NCI-H1694 (cell line): Measurements from ENCODE around the gene PTPN23.

Experiments
- DNase-seq: peaks from one replicate; lab custom pipeline; 2025; lab: John Stamatoyannopoulos, UW

Gene PTPN23

GRCh38 chr3:47407237-47407636 lies 26.4 kb downstream of the PTPN23 start:
- no peak for DNase-seq

- DNase-seq, result no peak
Measured at GRCh38 chr3:47407896-47408838, 27.3 kb downstream of the PTPN23 start.

GRCh38 chr3:47408839-47409229 lies 28.0 kb downstream of the PTPN23 start:
- no peak for DNase-seq

DNA sequence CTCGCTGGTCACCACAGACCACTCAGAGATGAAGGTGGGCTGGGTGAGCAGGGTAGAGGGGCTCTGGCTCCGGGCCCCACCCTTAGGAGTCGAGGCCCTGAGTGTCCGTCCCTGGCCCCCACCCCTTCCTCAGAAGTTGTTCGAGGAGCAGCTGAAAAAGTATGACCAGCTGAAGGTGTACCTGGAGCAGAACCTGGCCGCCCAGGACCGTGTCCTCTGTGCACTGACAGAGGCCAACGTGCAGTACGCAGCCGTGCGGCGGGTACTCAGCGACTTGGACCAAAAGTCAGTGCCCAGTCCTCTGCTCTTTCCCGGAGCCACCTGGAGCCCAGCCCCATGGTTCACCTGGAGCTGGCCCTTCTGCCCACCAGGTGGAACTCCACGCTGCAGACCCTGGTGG lies 28.5 kb downstream of the PTPN23 start:
- no peak for DNase-seq

DNA sequence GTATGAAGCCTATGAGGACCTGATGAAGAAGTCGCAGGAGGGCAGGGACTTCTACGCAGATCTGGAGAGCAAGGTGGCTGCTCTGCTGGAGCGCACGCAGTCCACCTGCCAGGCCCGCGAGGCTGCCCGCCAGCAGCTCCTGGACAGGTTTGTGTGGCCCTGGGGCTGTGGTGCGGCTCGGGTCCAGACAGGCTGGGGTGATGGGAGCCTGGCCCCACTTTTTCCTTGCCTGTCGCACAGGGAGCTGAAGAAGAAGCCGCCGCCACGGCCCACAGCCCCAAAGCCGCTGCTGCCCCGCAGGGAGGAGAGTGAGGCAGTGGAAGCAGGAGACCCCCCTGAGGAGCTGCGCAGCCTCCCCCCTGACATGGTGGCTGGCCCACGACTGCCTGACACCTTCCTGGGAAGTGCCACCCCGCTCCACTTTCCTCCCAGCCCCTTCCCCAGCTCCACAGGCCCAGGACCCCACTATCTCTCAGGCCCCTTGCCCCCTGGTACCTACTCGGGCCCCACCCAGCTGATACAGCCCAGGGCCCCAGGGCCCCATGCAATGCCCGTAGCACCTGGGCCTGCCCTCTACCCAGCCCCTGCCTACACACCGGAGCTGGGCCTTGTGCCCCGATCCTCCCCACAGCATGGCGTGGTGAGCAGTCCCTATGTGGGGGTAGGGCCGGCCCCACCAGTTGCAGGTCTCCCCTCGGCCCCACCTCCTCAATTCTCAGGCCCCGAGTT lies 29.0 kb downstream of the PTPN23 start:
- DNase-seq, result no peak

GRCh38 chr3:47410417-47410720 lies 29.5 kb downstream of the PTPN23 start:
- DNase-seq, result no peak

- no peak for DNase-seq
Measured at GRCh38 chr3:47410801-47411646, 30.2 kb downstream of the PTPN23 start.

DNA sequence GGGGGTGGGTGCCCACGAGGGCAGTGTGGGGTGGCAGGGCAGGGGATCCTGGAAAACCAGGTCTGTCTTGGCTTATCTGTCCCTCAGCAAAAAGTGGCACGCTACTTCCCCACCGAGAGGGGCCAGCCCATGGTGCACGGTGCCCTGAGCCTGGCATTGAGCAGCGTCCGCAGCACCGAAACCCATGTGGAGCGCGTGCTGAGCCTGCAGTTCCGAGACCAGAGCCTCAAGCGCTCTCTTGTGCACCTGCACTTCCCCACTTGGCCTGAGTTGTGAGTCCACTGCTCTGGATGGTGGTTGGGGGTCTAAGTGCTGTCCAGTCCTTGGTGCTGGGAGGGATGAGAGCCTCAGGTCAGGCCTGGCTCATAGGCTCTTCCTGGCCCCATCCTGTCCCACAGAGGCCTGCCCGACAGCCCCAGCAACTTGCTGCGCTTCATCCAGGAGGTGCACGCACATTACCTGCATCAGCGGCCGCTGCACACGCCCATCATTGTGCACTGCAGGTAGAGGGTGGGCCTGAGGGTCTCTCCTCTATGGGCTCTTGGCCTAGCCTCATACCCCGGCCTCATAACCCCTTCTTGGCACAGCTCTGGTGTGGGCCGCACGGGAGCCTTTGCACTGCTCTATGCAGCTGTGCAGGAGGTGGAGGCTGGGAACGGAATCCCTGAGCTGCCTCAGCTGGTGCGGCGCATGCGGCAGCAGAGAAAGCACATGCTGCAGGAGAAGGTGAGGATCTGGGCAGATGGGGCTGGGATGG lies 31.1 kb downstream of the PTPN23 start:
- DNase-seq, result no peak

- DNase-seq, result no peak
Measured at GRCh38 chr3:47412453-47412756, 31.6 kb downstream of the PTPN23 start.

GRCh38 chr3:47412842-47413520 lies 32.2 kb downstream of the PTPN23 start:
- DNase-seq, result no peak

- no peak for DNase-seq
Measured at GRCh38 chr3:47413751-47414150, 32.9 kb downstream of the PTPN23 start.

GRCh38 chr3:47414161-47414564 lies 33.3 kb downstream of the PTPN23 start:
- no peak for DNase-seq

DNA sequence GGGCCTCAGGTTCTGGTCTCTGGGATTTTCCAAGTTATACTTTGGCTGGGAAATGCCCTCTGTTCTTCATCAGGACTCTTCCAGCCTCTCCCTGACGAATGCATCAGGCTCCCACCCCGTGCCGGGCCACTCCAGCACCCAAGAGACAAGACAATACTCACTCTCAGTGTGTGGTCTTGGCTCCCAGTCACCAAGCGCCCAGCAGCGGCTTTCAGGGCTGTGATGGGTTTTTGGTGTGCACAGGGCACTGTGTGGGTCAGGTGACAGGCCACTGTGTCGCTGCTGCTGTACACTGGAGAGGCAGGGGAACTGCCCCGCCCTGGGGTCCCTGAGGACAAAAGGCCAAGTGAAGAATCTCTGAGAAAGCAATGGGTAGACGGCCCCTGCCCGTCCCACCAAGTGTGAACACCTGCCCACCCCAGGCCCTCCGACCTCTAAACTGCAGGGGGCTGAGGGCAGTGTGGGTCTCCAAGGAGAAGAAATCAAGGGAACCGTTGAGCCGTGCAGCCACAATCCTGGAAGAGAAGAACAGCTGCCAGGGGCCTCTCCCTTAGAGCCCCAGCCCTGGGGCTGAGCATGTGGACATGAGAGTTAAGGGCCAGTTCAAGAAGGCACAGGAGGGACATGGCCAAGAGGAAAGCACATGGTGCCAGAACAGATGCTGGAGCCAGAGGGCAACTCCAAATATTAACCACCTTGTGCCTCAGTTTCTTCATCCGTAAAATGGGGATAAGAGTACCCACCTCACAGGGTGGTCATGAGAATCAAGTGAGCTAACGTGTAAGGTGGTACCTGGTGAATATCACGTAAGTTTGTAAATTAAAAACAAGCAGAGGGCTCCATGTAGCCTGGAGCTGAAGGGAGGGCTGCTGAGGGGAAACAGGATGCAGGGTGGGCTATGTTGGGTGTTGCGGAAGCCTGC lies 34.1 kb downstream of the PTPN23 start:
- DNase-seq, result no peak

GRCh38 chr3:47416041-47416440 lies 35.2 kb downstream of the PTPN23 start:
- DNase-seq, result no peak

DNA sequence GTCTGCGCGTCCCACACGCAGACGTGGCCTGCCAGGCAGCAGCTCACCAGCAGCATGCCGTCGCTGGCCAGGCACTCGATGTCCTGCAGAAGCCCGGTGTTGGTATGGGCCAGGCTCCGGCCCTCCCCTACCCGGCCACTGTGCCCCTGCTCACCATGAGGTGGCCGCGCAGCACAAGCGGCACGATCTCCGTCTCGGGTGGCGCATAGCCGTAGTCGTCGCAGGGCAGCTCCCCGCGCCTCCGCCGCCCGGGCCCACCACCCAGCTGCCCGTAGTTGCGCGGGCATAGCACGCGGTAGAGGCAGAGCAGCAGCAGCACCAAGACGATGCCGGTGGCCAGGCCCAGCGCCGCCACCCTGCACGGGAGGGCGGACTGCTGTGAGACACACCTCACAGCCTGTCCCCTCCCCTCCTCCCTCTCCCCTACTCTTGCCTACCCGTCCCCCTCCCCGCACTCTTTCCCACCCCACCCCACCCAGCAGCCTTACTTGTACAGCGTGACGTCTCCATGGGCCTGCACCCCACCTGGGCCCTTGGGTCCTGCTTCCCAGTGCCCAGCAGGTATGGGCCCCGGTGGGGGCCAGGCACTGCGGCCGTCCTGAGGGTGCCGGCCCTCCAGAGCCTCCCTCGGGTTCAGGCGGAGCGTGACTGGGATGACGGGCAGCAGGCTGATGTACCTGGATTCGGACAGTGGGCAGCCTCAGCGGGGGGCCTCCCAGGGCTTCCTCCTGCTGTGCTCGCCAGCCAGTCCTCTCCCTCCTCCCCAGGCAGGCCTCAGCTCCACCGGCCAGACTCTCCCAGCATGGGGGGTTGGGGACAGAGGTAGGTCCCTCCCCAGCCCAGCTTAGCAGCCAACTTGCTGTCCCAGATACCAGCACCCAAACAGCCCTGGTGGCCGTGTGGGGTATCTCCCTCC lies 37.6 kb downstream of the PTPN23 start:
- no peak for DNase-seq

- DNase-seq, result no peak
Measured at GRCh38 chr3:47419083-47420043, 38.5 kb downstream of the PTPN23 start.

- DNase-seq, result no peak
Measured at GRCh38 chr3:47420044-47420430, 39.2 kb downstream of the PTPN23 start.
